Subcutaneous adipose tissue (tissue), 4 donors: ENCODE data around the gene HCFC1. TPM values are rescaled to one million over a fixed set of nuclear protein-coding genes. Genes with fewer than 3 reads are reported as not detected.

ENCODE experiments used
- CTCF ChIP-seq: fragments of 450-650 bp; IDR thresholded peaks from one replicate; pipeline ENCODE4 v1.5.1; 2016; ENCODE audit warnings: low read depth, mild to moderate bottlenecking, control low read depth, antibody characterized with exemption, moderate library complexity
- total RNA-seq, 4 donors: library from RNA; depleted of rRNA; stranded (reverse); fragments of >200 nt; gene quantifications; one replicate each; pipeline ENCODE4 v1.1.0, GENCODE V29; 2016

Gene HCFC1
- total RNA-seq = 10 to 100 TPM; 17.7 to 33.9 (median 21.2) TPM

GRCh38 chrX:153971450-153972367, at the start of gene HCFC1:
TSS of gene HCFC1 (minus strand) at chrX:153971818. CDS start at chrX:153970840, 978 bp downstream.
- no peak for TF ChIP-seq CTCF

GRCh38 chrX:154021131-154021611, 49.6 kb upstream of the HCFC1 start:
- no peak for TF ChIP-seq CTCF

- no peak for TF ChIP-seq CTCF
These were observed 49.0 kb upstream of the HCFC1 start for GRCh38 chrX:154020536-154021115.

GRCh38 chrX:154019633-154020528, 48.3 kb upstream of the HCFC1 start, which contains the start of gene IRAK1:
TSS of gene IRAK1 (minus strand) at chrX:154019902. CDS start at chrX:154019812, 90 bp downstream.
- TF ChIP-seq CTCF = no peak

DNA sequence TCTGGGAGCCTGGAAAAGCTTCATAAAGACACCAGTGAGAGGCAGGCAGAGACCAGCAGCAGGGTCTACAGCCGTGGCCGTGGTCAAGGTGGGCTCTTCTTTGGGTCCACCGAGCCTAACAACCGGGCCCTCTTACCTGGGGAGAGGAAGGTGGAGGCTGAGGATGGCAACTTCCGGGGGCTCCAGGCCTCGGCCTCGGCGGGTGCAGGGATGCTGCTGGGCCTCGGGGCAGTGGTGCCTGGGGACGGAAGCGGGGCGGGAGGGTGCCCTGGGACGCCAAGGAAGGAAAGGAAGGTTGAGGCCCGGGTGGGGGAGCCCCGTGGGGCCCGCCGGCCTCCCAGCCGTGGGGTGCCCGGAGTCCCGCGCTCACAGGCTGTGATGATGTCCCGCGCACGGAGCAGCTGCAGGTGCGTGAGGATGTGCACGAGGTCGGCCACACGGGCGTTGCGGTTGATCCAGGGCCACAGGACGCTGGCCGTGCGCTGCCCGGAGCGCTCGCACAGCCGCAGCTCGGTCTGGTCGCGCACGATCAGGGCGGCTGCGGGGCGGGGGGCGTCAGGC, 47.5 kb upstream of the HCFC1 start:
- TF ChIP-seq CTCF = no peak

DNA sequence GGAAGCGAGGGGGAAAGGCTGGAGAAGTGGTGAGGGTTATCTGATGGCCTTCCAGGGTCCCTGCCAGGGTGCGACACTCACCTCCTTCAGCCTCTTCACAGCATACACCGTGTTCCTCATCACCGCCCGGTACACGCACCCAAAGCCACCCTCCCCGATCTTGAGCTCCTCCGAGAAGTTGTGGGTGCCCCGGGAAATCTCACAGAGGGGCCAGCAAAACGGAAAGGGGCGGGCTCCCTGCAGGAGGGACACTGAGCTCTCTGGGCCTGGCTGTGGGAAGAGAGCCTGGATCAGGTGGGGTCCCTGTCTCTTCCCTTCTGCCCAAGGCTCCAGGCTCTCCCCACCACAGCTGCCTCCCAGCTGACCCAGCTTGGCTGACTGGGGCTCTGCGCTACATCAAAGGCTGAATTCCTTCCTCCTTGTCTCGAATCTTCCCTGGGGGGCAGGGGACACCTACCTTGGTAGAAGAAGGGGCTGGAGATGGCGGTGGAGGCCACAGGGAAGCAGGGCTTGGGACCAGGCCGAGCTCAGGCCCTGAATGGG, 47.0 kb upstream of the HCFC1 start:
- no peak for TF ChIP-seq CTCF
